Right lobe of liver (tissue), 6 donors: ENCODE data around the gene MTCL3.

Source experiments
- ATAC-seq, 4 donors: fragments of 200-7000 bp; cut with Tn5 transposase; one replicate each; pipeline ENCODE4 v1.9.1; 2020; ENCODE audit warnings: mild to moderate bottlenecking in 4 of 4, moderate library complexity in 4 of 4
- DNase-seq, 3 donors: peaks; one replicate each; pipeline ENCODE4 v3.0.0-alpha.2; 2020
- H3K27ac ChIP-seq, 3 donors: fragments of 200-600 bp; one replicate each; pipeline ENCODE4 v1.8.0; 2022
- H3K27me3 ChIP-seq, 2 donors: fragments of 200-600 bp; one replicate each; pipeline ENCODE4 v1.8.0; 2022
- H3K36me3 ChIP-seq, 4 donors: fragments of 200-600 bp; sonication (generic) in 1 of 4; one replicate each; pipeline versions ENCODE4 v1.5.1 to v1.8.0; 2017 to 2022; ENCODE audit warnings: control low read depth in 1 of 4
- H3K4me1 ChIP-seq, 4 donors: fragments of 200-600 bp; sonication (generic) in 1 of 4; one replicate each; pipeline versions ENCODE4 v1.5.1 to v1.8.0; 2017 to 2022; ENCODE audit warnings: control low read depth in 1 of 4
- H3K4me3 ChIP-seq, 3 donors: fragments of 200-600 bp; one replicate each; pipeline ENCODE4 v1.8.0; 2022
- H3K9me3 ChIP-seq, 4 donors: fragments of 200-600 bp; sonication (generic) in 1 of 4; one replicate each; pipeline versions ENCODE4 v1.5.1 to v1.8.0; 2017 to 2022; ENCODE audit warnings: control low read depth in 1 of 4
- POLR2A ChIP-seq: fragments of 450-650 bp; IDR thresholded peaks from one replicate; pipeline ENCODE4 v1.6.1; 2017; ENCODE audit warnings: antibody characterized with exemption, mild to moderate bottlenecking
- WGBS: methylation state at CpG from one replicate; pipeline ENCODE4 v1.1.6; 2018; ENCODE audit warnings: low coverage, low lambda C conversion rate; ENCODE audit not compliant: insufficient coverage; ENCODE audit errors: missing lambda C conversion rate; 5-methylcytosine and 5-hydroxymethylcytosine counted together
- intact Hi-C, 2 donors: fragments of 100-400 bp; cut with DNase I; formaldehyde crosslinking; loops; one replicate each; pipeline versions ENCODE4 v1.11.2 to v1.14.1; 2022
- TF ChIP-seq, protein P1 (sequence below), 4 donors: fragments of 200-600 bp in 3 of 4; fragments of 450-650 bp in 1 of 4; IDR thresholded peaks; one replicate each; pipeline versions ENCODE4 v1.5.1 to v1.8.0; 2016 to 2022; ENCODE audit warnings: antibody characterized with exemption in 4 of 4, mild to moderate bottlenecking in 2 of 4
- donor health status: DM: no; HTN: yes; CAD: no.
- donor health status: DM: no; HTN: no; CAD: no.
- donor health status: DM: no; HTN: no; CAD: no.
- donor health status: DM: no; HTN: yes; CAD: no.
- donor health status: DM: no; HTN: yes; CAD: no.

MTCL3 gene

GRCh38 chr6:127446356-127446755, 72.8 kb downstream of the MTCL3 start:
- WGBS, result 90% methylated on average over 7 of the region's 7 CpGs
- intact Hi-C loops, result no loop called here
- ATAC-seq, result no peak
- Histone ChIP-seq H3K36me3 (no peaks in the 10 kb centered on the region), H3K9me3 (no peaks in the 10 kb centered on the region), H3K4me1 (no peaks in the 10 kb centered on the region), H3K4me3 (no peak overlapping the region), H3K27me3 (no peaks in the 10 kb centered on the region), H3K27ac (no peak overlapping the region)
- DNase-seq, result no peak
- no peak for TF ChIP-seq POLR2A
- TF ChIP-seq, protein P1, sequence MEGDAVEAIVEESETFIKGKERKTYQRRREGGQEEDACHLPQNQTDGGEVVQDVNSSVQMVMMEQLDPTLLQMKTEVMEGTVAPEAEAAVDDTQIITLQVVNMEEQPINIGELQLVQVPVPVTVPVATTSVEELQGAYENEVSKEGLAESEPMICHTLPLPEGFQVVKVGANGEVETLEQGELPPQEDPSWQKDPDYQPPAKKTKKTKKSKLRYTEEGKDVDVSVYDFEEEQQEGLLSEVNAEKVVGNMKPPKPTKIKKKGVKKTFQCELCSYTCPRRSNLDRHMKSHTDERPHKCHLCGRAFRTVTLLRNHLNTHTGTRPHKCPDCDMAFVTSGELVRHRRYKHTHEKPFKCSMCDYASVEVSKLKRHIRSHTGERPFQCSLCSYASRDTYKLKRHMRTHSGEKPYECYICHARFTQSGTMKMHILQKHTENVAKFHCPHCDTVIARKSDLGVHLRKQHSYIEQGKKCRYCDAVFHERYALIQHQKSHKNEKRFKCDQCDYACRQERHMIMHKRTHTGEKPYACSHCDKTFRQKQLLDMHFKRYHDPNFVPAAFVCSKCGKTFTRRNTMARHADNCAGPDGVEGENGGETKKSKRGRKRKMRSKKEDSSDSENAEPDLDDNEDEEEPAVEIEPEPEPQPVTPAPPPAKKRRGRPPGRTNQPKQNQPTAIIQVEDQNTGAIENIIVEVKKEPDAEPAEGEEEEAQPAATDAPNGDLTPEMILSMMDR (IDR thresholded peaks at IDR 0.05), result no peak

- 50% methylated on average over 1 of the region's 1 CpG for WGBS
These were observed 77.3 kb downstream of the MTCL3 start for GRCh38 chr6:127441881-127442280.

GRCh38 chr6:127439718-127440117, 79.4 kb downstream of the MTCL3 start:
- H3K36me3 ChIP-seq, result no peaks in the 10 kb centered on the region
- ATAC-seq (no peak), DNase-seq (no peak)
- H3K4me1 ChIP-seq, result no peaks in the 10 kb centered on the region
- intact Hi-C loops, result no loop called here
- TF ChIP-seq, protein P1 (IDR thresholded peaks at IDR 0.05), result no peak
- no peak for TF ChIP-seq POLR2A
- H3K27me3 ChIP-seq, result no peaks in the 10 kb centered on the region
- H3K27ac ChIP-seq, result no peak overlapping the region
- no peak overlapping the region for H3K4me3 ChIP-seq
- no peaks in the 10 kb centered on the region for H3K9me3 ChIP-seq
- WGBS, result 23% methylated on average over 2 of the region's 2 CpGs

More at GRCh38 chr6:127441881-127442280, 77.3 kb downstream of the MTCL3 start:
- Histone ChIP-seq H3K27ac (no peak overlapping the region), H3K36me3 (no peaks in the 10 kb centered on the region), H3K9me3 (no peaks in the 10 kb centered on the region), H3K4me3 (no peak overlapping the region), H3K4me1 (no peaks in the 10 kb centered on the region), H3K27me3 (no peaks in the 10 kb centered on the region)
- TF ChIP-seq, protein P1 (IDR thresholded peaks at IDR 0.05), result no peak
- no peak for TF ChIP-seq POLR2A
- no peak for DNase-seq
- intact Hi-C loops, result no loop called here
- ATAC-seq, result no peak

- no peak for TF ChIP-seq POLR2A
- TF ChIP-seq, protein P1 (IDR thresholded peaks at IDR 0.05), result no peak
- Histone ChIP-seq H3K36me3 (no peaks in the 10 kb centered on the region), H3K9me3 (no peaks in the 10 kb centered on the region), H3K4me1 (no peaks in the 10 kb centered on the region), H3K4me3 (no peak overlapping the region), H3K27me3 (no peaks in the 10 kb centered on the region), H3K27ac (no peak overlapping the region)
- intact Hi-C loops, result no loop called here
- 94% methylated on average over 2 of the region's 3 CpGs for WGBS
- DNase-seq (no peak), ATAC-seq (no peak)
These were observed 82.5 kb downstream of the MTCL3 start for GRCh38 chr6:127436578-127437110.
